ENCODE measurements around the gene PRXL2A.
"Not testable (repeated sequence)": the region's sequence is repeated elsewhere in the genome, so short reads cannot be mapped to it uniquely, and the experiment has no call there.

The PRXL2A gene

DNA sequence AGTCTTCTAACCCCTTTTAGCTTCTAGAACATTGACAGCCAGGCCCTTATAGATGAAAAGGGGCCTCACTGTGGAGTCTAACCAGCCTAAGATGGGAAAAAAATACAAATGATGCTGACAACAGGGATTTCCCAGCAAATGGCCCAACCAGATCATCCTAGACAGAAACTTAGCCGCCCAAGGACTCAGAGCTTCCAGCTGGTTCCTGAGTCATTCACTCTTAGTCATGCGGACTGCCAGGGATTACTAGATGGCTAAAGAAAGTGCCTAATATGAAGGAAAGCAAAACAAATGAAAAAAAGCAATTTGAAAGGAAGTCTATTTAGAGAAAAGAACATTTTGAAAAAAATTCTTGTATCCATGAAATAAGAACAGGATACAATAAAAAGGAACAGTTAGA, 69.5 kb downstream of the PRXL2A start:
- peak; percentile 32 for DNase-seq

GRCh38 chr10:80480373-80480772, 72.0 kb downstream of the PRXL2A start:
- not testable (repeated sequence) for DNase-seq

- DNase-seq = no peak
These were observed 72.5 kb downstream of the PRXL2A start for GRCh38 chr10:80480852-80481251.

DNA sequence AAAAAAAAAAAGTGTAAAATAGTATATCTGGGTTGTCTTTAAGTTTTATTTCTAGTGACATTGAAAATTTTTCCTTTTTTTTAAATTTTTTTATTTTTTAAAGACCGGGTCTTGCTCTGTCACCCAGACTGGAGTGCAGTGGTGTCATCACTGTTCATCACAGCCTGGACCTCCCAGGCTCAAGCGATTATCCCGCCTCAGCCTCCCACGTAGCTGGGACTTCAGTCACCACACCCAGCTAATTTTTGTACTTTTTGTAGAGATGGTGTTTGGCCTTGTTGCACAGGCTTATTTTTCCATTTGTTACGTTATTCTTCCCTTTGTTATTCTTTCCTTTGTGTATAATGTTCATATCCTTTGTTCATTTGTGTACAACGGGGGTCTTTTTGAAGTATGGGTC, 75.9 kb downstream of the PRXL2A start:
- peak; percentile 7 for DNase-seq

GRCh38 chr10:80484676-80485075, 76.3 kb downstream of the PRXL2A start:
- DNase-seq = no peak

DNA sequence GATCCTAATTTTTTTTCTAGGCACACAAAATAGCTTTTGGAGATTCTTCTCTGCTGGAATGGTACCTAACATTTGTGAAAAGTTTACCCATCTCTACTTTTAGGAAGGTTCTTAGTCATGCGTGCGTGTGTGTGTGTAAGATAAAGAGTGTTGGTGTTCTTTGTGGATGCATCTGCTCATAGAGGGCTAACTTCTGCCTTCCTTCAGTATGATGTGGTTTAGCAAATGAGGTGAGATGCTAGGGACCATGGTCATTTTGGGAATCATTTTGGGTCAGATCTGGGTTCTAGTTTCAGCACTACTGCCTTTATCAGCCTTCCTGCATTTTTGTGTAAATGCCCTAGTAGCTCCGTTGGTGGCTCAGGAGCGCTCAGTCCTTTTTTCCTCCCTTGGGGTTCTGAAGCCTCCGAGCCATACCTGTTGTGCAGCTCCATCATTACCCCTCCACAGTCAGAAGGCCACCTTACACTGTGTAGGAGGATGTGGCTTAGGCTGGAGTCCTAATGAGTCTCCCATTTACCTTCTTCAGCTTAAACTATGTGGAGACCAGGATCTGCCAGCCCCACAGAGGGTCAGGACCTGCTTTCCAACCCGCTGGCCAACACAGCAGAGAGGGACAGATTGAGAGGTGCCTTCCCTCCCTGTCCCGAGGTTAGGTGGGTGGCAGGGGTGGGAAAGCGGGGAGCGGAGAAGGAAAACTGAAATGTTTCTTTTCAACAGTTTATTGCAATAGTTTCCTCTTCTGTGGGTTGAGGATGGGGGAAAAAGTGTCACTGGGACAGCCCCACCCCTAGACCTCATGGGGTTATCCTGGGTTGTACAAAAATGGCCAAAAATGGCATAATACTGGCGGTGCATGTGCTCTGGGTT, 77.0 kb downstream of the PRXL2A start:
- DNase-seq = no peak

DNA sequence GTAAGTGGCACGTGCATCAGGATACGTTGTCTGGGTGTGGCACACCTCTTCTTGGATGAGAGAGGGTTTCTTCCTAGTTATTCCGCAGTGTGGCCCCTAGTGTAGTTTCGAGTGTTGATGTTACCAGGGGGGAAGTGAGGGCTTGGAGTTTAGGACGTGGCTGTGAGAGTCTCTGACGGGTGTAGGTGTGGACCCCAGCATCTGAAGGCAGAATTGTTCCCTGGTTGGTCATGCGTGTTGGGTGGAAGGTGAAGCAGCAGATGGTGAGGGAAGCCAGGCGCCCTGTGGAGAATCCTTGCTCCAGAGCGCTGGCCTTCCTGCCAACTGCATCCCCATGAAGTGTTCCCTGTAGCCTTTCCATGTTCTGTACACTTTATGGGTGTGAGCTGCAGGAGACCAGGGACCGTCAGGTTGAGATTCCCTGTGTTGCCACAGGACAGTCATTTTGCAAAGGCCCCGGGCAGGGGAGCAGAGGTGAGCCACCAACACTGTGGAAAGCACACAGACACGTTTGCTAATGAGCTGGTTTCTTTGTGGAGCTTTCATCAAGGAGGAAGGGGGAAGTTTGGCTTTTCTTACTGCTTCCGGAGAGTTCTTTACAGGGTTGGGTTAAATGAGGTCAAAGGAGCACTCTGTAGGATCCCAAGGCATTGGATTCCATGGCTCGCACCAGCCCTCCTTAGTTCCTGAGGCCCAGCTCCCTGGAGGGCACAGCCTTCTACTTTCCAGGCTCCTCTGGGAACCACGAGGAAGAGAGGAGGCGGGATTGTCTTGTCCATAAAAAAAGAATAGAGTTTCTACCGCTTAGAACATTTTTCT, 77.8 kb downstream of the PRXL2A start:
- no peak for DNase-seq
